SU-DHL-6 (cell line): ENCODE results near the gene CDH23.

Experiments used
- EZH2phosphoT487 ChIP-seq: fragments of 200-600 bp; sonication (generic), shearing (Covaris generic); conservative IDR thresholded peaks from 2 replicates; pipeline ENCODE4 v1.6.1; 2018; ENCODE audit warnings: mild to moderate bottlenecking, antibody characterized with exemption, low read length, moderate library complexity, mixed read lengths
- TF ChIP-seq, protein P1 (sequence below): fragments of 200-600 bp; sonication (generic); IDR thresholded peaks from one replicate; pipeline ENCODE4 v1.5.1; 2017; ENCODE audit warnings: antibody characterized with exemption, mild to moderate bottlenecking, low read length, moderate library complexity; ENCODE audit not compliant: insufficient read depth, poor library complexity, severe bottlenecking

DNA sequence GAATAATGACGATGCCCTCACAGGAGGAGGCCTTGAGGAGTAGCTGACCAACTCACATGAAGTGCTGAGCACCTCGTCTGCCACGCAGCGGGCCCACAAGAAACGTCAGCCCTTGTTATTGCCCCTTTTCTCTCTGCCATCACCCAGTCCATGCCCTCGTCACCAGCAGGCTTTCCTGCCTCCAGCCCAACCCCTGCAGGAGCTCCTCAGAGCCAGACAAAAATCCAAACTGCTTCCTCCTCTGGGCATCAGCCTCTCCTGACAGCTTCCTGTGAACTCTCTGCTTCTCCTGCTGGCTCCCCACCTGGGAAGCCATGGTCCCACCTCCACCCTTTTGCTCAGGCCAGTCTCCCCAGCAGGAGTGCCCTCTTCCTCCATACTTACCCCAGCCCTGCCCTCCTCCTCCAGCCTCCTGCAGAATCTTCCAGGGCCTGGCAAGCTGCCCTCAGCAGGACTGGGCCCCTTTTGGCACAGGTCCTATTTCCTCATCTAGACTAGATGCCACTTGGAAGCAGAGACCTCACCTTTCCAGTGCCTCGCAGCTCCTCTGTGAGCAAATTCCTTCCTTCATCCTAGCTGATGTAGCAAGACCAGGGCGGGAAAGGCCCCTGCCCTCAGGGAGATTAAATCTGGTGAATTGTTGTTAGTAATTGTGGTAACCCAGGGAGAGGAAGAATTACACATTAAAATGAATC is 207.8 kb downstream of the CDH23 start:
- TF ChIP-seq, protein P1, sequence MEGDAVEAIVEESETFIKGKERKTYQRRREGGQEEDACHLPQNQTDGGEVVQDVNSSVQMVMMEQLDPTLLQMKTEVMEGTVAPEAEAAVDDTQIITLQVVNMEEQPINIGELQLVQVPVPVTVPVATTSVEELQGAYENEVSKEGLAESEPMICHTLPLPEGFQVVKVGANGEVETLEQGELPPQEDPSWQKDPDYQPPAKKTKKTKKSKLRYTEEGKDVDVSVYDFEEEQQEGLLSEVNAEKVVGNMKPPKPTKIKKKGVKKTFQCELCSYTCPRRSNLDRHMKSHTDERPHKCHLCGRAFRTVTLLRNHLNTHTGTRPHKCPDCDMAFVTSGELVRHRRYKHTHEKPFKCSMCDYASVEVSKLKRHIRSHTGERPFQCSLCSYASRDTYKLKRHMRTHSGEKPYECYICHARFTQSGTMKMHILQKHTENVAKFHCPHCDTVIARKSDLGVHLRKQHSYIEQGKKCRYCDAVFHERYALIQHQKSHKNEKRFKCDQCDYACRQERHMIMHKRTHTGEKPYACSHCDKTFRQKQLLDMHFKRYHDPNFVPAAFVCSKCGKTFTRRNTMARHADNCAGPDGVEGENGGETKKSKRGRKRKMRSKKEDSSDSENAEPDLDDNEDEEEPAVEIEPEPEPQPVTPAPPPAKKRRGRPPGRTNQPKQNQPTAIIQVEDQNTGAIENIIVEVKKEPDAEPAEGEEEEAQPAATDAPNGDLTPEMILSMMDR = no peak
- no peak for TF ChIP-seq EZH2phosphoT487
